HG02981 (cell line): ENCODE measurements around the gene KCNJ3.

Experiments
- ATAC-seq: cut with Tn5 transposase; IDR thresholded peaks from one replicate; pipeline ENCODE4 v1.9.1; 2021; ENCODE audit warnings: mild to moderate bottlenecking, moderate library complexity; ENCODE audit not compliant: unreplicated experiment

The KCNJ3 gene, protein sequence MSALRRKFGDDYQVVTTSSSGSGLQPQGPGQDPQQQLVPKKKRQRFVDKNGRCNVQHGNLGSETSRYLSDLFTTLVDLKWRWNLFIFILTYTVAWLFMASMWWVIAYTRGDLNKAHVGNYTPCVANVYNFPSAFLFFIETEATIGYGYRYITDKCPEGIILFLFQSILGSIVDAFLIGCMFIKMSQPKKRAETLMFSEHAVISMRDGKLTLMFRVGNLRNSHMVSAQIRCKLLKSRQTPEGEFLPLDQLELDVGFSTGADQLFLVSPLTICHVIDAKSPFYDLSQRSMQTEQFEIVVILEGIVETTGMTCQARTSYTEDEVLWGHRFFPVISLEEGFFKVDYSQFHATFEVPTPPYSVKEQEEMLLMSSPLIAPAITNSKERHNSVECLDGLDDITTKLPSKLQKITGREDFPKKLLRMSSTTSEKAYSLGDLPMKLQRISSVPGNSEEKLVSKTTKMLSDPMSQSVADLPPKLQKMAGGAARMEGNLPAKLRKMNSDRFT

DNA sequence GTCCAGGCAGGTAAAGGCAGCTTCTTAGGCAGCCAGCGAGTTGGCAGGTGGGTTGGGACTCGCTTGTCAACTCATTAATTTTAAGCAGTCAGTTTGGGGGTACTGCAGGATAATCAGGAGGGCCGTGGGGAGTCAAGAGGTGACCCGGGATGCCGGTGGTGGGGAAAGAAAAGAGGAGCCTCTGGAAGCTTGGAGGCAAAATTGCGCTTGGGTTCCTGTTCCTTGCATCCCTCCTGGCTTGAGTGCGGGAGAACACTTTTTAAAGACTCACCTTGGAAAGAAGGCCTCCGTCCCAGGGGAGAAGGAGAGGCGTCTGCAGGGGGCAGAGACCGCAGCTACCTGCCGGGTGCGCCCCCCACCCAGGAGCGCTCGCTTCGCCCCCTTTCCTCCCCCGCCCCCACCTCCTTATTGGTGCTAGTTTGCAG is at the start of gene KCNJ3:
Gene KCNJ3, plus strand, starts transcription at position 400 of the 425 bp plus-strand sequence. CDS start 81 bp downstream, outside the sequence.
- ATAC-seq, result no peak

DNA sequence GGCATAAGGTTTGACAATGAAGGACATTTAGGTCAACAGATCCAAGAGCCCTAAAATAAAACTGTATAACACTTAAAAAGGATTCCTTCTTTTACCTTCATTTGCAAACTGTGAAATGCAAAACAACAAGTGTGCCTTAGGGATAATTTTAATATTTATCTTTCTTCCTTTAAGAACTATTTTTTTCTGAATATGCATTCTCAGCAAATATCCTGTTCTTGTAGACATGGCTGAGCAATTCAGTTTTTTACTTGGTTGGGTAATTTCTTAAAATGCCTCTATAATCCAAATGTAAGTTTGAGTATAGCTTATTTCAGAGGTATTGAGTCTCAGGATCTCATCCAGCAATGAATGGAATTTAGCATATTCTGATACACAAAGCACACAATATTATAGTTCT is 43.0 kb upstream of the KCNJ3 start:
- no peak for ATAC-seq

DNA sequence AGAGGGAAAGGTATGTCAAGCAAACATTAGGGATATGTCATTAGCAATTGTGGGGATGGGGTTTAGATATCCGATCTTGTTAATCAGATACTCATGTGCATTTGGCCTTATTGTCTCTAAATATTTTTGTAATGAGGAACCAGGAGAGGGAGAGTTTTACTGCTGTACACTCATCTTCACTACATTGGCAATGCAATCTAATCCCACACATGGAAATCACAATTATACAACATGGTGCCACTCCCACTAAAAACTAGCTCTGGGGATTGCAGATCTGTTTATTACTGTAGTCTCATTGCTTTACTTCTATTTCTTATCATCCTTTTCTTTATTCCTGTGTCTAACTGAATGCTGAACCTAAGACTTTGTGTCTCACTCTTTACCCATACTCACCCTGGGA is 39.6 kb upstream of the KCNJ3 start:
- ATAC-seq, result no peak

DNA sequence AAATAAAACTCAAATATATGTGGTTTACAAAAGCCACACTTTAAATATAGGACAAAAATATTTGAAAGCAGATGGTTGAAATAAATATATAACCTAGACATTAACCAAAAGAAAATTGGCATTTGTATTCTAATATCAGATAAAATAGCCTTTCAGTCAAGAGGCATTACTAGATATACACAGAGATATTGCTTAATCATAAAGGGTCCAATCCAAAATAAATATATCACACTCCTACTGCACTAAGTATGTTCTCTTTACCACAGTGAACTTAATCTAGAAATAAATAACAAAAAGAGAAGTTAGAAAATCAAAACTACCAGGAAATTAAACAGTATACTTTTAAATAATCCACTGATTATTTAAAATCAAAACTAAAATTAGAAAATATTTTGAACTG is 34.2 kb upstream of the KCNJ3 start:
- ATAC-seq, result no peak

DNA sequence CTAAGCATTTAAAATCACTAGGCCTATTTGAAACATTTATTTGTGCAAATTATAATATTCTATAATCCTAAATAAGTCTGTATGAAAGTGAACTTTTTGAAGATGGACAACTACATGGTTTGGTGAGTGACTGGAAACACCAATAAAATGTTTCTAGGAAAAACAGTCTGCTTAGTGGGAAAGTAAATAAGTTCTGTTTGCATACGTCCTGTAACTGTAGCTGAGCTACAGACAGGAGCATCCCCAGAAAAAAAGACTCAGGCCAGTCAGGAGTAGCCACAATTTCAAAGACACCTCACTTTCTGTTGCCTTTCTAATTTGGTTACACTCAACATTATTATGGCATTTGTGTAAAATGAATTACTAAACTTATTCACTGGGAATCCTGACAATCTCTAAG is 28.4 kb upstream of the KCNJ3 start:
- no peak for ATAC-seq

DNA sequence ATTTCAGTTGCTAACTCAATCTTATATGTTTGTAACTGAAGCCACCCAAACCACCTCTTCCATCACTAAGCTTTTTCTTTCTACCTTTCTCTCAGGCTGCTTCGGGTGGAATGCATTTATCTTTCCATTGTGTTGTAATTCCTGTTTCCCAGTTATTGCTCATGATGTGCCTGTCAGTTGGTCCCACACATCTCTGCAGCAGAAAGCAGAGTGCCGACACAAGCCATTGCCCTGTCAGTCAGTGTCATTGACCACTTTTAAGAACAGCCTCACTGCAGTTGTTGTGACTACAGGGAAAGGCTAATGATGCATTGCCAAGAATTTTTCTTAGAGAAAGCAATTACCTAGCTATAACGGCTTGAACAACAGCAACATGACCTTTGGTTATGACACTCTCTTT is 24.8 kb upstream of the KCNJ3 start:
- no peak for ATAC-seq

DNA sequence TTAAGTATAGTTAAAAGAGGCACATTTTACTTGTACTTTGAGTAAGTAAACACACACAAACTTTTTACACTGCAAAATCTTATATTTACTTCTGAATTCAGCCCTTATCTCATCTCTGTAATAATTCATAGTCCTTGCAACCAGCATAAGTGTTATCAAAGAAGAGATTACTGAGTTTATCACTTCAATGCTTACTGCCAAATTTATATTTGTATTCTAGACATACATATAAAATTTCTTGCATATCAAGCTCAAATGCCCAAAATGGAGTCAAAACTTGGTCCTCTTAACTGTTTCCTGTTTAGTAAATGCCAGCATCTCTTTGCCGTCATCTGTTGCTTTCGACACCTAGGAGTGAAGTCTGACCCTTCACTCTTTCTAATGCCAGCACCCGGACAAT is 21.1 kb upstream of the KCNJ3 start:
- no peak for ATAC-seq

DNA sequence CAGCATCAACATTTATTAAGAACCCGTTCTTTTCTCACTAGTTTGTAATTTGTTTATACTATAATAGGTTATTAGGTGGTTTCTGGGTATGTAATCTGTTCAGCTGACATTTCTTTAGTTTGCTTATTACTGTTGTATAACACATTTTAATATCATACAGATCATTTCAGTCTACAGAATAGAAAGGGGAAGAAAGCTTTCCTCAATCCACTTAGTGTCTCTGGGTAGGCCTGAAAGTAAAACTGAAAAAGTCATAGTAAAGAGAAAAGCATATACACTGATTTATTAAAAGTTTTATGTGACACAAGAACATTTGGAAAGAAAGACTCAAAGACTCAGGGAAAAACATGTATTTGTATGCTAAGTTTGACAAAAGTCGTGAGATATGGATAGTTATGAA is 16.8 kb upstream of the KCNJ3 start:
- no peak for ATAC-seq

DNA sequence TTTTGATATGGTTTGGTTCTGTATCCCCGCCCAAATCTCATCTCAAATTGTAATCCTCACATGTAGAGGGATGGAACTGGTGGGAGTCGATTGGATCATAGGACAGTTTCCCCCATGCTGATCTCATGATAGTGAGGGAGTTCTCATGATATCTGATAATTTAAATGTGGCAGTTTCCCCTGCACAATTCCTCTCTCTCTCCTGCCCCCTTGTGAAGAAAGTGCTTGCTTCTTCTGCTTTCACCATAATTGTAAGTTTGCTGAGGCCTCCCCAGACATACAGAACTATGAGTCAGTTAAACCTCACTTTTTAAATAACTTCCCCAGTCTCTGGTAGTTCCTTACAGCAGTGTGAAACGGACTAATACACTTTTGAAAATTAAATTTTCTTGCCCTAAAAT is 12.3 kb upstream of the KCNJ3 start:
- ATAC-seq, result no peak

DNA sequence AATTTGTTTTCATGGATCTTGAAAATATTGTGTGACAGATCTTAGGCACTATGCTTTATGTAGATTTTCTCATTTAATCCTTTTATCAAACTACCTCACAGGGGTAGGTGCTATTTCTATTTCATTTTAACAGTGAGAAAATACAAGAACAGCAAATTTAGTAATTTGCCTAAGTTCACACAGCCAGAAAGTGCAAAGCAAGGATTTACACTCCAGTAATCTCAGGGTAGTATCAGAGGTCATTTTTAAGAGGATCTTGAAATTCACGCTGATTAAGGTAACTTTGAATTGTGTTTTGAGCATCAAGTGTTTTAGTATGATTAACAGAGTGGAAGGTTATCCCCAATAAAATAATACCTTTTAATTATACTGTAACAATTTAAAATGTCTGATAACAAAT is 10.1 kb upstream of the KCNJ3 start:
- no peak for ATAC-seq

DNA sequence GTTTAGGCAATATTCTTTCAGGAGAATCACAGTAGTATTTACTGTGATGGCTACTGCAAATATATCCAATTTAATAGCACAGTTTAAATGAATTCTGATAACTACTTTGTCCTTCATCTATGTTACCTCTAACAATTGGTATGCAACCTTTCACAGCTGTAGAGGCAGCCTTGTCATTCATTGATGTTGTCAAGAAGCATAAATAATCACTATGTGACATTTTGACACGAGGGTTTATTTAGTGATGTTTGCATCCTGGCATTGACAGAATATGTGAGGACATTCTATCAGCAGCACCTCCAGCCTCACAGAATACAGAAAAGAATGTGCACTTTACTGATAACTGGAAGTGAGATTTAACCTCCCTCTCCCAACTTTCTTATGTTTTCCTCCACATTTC is 9.3 kb upstream of the KCNJ3 start:
- ATAC-seq, result no peak

DNA sequence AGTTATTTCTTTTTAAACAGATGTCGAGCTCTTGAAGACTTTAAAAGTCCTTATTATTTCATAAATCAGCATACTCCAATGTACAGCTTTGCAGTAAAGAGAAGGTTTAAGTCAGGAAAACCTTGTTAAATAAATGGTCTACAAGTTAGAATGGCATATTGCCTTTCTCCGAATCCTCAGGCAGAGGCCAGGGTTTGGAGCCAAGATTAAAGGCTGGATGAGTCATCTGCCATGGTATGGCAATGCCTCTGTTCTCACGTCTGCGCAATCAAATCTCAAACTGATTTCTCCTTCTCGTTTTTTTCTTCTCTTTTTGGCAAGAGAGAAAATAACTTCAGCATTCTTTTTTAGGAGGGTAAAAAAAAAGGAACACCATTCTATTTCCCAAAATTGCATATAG is 5.6 kb upstream of the KCNJ3 start:
- ATAC-seq, result no peak

DNA sequence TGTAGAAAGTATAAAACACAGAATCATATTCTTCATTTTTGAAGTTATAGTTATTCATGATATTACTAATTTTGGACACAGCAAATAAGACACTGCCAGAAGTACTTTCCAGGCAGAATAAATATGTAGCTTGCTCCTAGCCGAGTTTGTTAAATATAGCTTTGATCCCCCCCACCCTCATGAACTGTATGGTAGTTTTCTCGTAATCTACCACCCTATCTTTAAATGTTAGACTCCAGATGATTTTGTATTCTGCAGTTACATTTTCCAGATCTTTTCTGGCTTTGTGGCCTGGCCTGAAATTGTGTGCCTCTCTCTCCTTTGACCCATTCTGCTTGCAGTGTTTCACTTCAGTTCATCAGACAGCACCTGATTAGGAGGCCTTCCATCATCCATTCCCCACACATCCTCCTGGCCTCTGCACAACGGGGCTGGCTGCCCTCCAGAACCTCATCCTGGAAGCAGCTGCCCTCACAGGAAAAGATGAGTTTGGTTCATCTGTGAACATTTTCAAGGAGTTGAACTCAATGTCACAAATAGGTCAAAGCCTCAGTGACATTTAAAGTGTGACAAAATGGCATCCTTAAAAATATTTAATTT is 4.7 kb upstream of the KCNJ3 start:
- no peak for ATAC-seq

DNA sequence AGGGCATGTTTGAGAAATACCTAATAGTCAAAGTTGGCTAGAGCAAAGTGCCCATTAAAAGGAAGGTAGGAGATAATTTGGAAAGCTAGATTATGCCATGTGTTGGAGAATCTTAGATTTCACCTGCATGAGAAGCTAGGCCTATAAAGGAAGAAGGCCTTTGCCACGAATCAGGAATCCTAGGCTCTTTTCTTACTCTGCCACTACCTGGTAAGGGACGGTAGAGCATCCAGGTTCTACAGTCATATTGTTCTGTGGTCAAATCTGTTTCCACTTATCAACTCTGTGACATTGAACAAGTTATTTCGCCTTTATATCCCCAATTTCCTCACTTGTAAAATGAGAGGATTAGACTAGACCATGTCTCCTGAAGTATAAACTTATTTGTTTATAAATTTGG is 3.6 kb upstream of the KCNJ3 start:
- no peak for ATAC-seq

DNA sequence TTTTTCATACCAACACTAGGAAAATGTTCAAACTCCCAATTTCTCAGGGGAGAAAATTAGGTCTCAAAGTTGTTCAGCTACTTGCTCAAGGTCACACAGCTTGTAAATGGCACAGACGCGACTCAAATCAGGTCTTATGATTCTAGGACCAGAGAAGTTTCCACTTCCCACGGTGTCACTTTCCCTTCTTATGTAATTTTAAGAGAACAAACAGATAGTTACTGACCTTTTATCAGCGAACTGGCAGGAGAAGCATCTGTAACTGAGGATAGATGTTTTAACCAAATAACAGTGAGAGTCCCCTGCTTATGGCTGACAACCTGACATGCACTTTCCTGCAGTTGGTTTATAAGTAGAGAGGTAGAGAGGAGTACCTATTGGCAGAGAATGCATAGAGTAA is 2.1 kb upstream of the KCNJ3 start:
- ATAC-seq, result no peak

DNA sequence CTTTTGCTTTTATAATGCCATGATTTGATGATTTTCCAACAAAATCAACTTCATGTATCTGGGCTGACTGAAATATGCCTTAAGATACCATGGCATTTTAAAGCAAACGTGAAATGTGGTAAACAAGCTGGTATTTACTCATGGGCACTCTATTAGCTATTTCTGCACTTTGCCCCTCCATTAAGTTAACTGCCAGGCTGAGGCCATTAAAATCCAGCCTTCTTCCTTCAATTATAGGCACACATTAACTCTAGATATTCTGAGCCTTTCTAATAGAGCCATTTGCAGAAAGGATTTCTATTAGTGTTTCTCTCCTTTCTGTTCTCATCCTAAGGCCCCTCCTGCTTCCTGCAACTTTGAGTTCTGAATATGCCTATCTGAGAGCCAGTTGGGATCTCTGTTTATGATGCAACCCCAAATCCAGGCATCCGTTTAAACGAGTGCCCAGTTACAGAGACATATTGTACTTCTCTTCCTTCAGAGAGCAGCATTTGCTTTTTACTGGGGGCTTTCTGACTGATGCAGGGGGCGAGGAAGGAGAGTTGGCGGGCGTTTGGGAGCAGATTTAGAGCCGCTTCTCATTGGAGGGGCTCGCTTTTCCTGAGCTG is 1.6 kb upstream of the KCNJ3 start:
- ATAC-seq, result no peak

DNA sequence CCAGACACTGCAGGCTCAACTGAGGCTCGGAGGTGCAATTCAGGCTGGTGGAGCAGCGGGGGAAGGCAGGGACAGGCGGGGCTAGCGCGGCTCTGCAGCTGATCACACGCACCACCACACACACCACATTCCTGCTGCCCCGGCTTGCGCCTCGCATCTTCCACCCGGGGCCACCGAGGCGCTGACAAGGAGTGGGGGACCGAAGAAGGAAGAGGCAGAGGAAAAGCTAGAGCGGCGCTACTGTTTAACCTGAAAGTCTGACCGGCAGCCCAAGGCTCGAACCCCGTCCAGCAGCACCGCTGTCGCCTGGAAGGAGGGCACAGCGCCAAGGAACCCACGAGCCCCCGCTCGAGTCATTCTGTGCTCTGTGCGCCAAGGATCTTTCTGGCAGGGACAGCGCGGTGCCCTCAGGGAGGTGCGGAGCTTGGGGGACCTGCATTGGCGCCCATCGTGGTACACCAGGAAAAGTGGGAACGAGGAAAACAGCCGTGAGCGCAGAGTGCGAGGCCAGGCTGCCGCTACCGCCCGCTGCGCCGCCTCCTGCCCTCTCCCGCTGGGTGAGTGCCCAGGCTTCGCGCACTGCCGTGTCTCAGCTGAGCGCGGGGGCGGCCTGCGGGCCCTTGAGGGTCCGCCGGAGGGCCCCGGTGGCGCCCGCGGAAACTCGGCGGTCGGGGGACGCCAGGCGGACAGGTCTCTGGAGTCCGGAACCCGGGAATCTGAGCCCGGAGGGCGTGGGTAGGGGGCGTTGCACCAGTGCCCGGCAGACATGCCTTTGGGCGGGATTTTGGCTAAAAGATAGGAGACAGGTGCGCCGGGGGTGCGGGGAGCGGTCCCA is 860 bp upstream of the KCNJ3 start:
- no peak for ATAC-seq

DNA sequence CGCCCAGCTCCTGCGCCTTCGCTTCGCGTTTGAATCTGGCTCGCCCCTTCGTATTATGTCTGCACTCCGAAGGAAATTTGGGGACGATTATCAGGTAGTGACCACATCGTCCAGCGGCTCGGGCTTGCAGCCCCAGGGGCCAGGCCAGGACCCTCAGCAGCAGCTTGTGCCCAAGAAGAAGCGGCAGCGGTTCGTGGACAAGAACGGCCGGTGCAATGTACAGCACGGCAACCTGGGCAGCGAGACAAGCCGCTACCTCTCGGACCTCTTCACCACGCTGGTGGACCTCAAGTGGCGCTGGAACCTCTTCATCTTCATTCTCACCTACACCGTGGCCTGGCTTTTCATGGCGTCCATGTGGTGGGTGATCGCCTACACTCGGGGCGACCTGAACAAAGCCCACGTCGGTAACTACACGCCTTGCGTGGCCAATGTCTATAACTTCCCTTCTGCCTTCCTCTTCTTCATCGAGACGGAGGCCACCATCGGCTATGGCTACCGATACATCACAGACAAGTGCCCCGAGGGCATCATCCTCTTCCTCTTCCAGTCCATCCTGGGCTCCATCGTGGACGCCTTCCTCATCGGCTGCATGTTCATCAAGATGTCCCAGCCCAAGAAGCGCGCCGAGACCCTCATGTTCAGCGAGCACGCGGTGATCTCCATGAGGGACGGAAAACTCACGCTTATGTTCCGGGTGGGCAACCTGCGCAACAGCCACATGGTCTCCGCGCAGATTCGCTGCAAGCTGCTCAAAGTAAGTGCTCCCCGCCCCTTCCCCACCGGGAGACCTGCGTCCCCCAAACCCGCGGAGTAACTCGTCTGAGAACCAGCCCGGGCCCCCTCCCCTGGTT is 453 bp downstream of the KCNJ3 start:
- no peak for ATAC-seq

DNA sequence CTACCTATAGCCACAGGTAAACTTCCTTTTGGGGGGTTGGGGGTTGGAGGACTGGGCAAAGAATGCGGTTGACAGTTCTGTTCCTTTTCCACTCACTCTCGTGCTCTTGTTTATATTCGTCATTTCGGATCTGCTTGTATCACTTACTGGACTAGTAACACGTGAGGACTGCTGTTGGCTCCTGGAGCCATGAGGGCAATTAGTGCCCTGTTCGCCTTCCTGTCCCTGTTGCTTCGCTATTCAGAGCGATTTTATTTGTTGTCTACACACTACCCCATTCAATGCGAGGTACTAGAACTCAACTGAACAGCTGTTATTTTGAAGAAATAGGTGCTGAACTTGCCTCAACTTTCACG is 1.1 kb downstream of the KCNJ3 start:
- no peak for ATAC-seq

DNA sequence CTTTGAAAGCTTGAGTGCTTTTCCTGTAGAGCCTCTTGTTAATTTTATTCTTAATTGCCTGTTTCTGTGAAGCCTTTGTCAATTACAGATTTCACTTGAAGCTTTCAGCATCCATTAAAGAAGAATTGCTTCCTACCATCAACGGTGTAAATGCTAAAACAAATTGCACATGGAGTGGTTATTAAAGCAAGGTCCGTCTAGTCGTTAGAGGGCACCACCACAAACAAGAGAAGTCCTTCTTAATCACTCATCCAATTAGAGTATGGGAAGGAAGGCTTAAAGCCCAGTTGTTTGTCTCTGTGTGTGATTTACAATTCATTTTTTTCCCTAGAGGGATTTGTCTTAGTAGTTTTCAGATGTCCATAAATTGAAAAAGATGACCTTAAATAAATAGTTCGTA is 1.6 kb downstream of the KCNJ3 start:
- no peak for ATAC-seq
